HEK293 (cell line): ENCODE data around the gene C1orf226.

Experiments used
- CTCF ChIA-PET: fragments of 350-600 bp; formaldehyde crosslinking; extraction: SDS; loops from one replicate; lab custom pipeline; 2021; ENCODE audit warnings: antibody characterized with exemption; lab: Yijun Ruan, JAX
- POLR2A ChIA-PET: fragments of 300-600 bp; formaldehyde crosslinking; extraction: SDS; loops from one replicate; lab custom pipeline; 2020; ENCODE audit warnings: antibody characterized with exemption, inconsistent platforms; lab: Yijun Ruan, JAX
- H3K27ac ChIP-seq: fragments of 200-500 bp; sonication (Bioruptor generic); 2 replicates; pipeline ENCODE4 v1.5.1; 2014; ENCODE audit warnings: low read depth, low read length, control low read depth, inconsistent platforms; ENCODE audit errors: extremely low read depth
- H3K36me3 ChIP-seq, 2 experiments: fragments of 200-500 bp in 1 of 2; sonication (Bioruptor generic) in 1 of 2; 1 replicate in 1 of 2; 2 replicates in 1 of 2; pipeline ENCODE4 v1.5.1; 2014 to 2017; ENCODE audit warnings: inconsistent platforms in 2 of 2, low read length in 2 of 2; ENCODE audit not compliant: control insufficient read depth in 2 of 2, insufficient read depth in 1 of 2
- H3K4me1 ChIP-seq: fragments of 200-500 bp; sonication (Bioruptor generic); 2 replicates; pipeline ENCODE4 v1.5.1; 2014; ENCODE audit warnings: mild to moderate bottlenecking, low read length, inconsistent platforms; ENCODE audit not compliant: control insufficient read depth, insufficient read depth
- H3K4me3 ChIP-seq: 2 replicates; pipeline ENCODE4 v1.5.1; 2011; ENCODE audit warnings: low read depth, mild to moderate bottlenecking, control low read depth, low read length, moderate library complexity
- H3K9me3 ChIP-seq: fragments of 200-500 bp; sonication (Bioruptor generic); 2 replicates; pipeline ENCODE4 v1.5.1; 2014; ENCODE audit warnings: low read depth, low read length, inconsistent platforms; ENCODE audit not compliant: control insufficient read depth, insufficient read depth
- GFI1B ChIP-seq: fragments of 450-650 bp; formaldehyde crosslinking; IDR thresholded peaks from 2 replicates; pipeline ENCODE4 v1.5.1; 2016; ENCODE audit warnings: missing biosample characterization, missing genetic modification characterization
- HOXA7 ChIP-seq: sonication (generic); formaldehyde crosslinking; IDR thresholded peaks from 2 replicates; pipeline ENCODE4 v1.8.1; 2022; ENCODE audit warnings: missing genetic modification reagents, borderline replicate concordance
- KLF9 ChIP-seq: fragments of 450-650 bp; formaldehyde crosslinking; IDR thresholded peaks from 2 replicates; pipeline ENCODE4 v1.5.1; 2016; ENCODE audit warnings: missing biosample characterization, missing genetic modification characterization, low read depth
- MZF1 ChIP-seq: fragments of 450-650 bp; formaldehyde crosslinking; IDR thresholded peaks from 2 replicates; pipeline ENCODE4 v1.5.1; 2017; ENCODE audit warnings: missing biosample characterization, missing genetic modification characterization, borderline replicate concordance
- PRDM1 ChIP-seq: fragments of 450-650 bp; formaldehyde crosslinking; IDR thresholded peaks from 2 replicates; pipeline ENCODE4; 2016; ENCODE audit warnings: missing biosample characterization, missing genetic modification characterization
- ZFP37 ChIP-seq: fragments of 450-650 bp; formaldehyde crosslinking; IDR thresholded peaks from 2 replicates; pipeline ENCODE4 v1.5.1; 2016; ENCODE audit warnings: missing biosample characterization, missing genetic modification characterization
- ZFP69B ChIP-seq: fragments of 450-650 bp; formaldehyde crosslinking; IDR thresholded peaks from 2 replicates; pipeline ENCODE4 v1.5.1; 2016; ENCODE audit warnings: missing biosample characterization, missing genetic modification characterization
- ZNF248 ChIP-seq: fragments of 450-650 bp; formaldehyde crosslinking; IDR thresholded peaks from 2 replicates; pipeline ENCODE4 v1.5.1; 2017; ENCODE audit warnings: missing biosample characterization, missing genetic modification characterization
- ZNF350 ChIP-seq: fragments of 450-650 bp; formaldehyde crosslinking; IDR thresholded peaks from 2 replicates; pipeline ENCODE4 v1.5.0; 2017; ENCODE audit warnings: missing biosample characterization, mild to moderate bottlenecking, missing genetic modification characterization
- ZNF404 ChIP-seq: fragments of 450-650 bp; formaldehyde crosslinking; IDR thresholded peaks from 2 replicates; pipeline ENCODE4 v1.5.1; 2017; ENCODE audit warnings: missing biosample characterization, missing genetic modification characterization
- ZNF530 ChIP-seq: fragments of 450-650 bp; formaldehyde crosslinking; IDR thresholded peaks from 2 replicates; pipeline ENCODE4 v1.5.1; 2016; ENCODE audit warnings: low read depth, missing biosample characterization, missing genetic modification characterization
- ZNF560 ChIP-seq: fragments of 450-650 bp; formaldehyde crosslinking; IDR thresholded peaks from 2 replicates; pipeline ENCODE4 v1.5.1; 2017; ENCODE audit warnings: missing biosample characterization, missing genetic modification characterization, borderline replicate concordance
- ZNF596 ChIP-seq: fragments of 450-650 bp; IDR thresholded peaks from 2 replicates; pipeline ENCODE4 v1.5.0; 2018; ENCODE audit warnings: missing biosample characterization, mild to moderate bottlenecking, missing genetic modification characterization, moderate library complexity
- ZNF623 ChIP-seq: fragments of 450-650 bp; formaldehyde crosslinking; IDR thresholded peaks from 2 replicates; pipeline ENCODE4 v1.5.1; 2016; ENCODE audit warnings: missing biosample characterization, missing genetic modification characterization
- ZNF654 ChIP-seq: fragments of 450-650 bp; formaldehyde crosslinking; IDR thresholded peaks from 2 replicates; pipeline ENCODE4 v1.5.1; 2016; ENCODE audit warnings: low read depth, missing biosample characterization, missing genetic modification characterization
- ZNF791 ChIP-seq: fragments of 450-650 bp; formaldehyde crosslinking; IDR thresholded peaks from 2 replicates; pipeline ENCODE4 v1.5.1; 2016; ENCODE audit warnings: missing biosample characterization, missing genetic modification characterization
- ZSCAN16 ChIP-seq: fragments of 450-650 bp; formaldehyde crosslinking; IDR thresholded peaks from 2 replicates; pipeline ENCODE4 v1.5.1; 2016; ENCODE audit warnings: missing biosample characterization, missing genetic modification characterization
- TF ChIP-seq, protein P1 (sequence below): fragments of 450-650 bp; formaldehyde crosslinking; IDR thresholded peaks from 2 replicates; pipeline ENCODE4 v1.5.1; 2017; ENCODE audit warnings: missing biosample characterization, missing genetic modification characterization
- TF ChIP-seq, protein P2 (sequence below): fragments of 450-650 bp; IDR thresholded peaks from 2 replicates; pipeline ENCODE4 v1.5.1; 2018; ENCODE audit warnings: missing biosample characterization, mild to moderate bottlenecking, missing genetic modification characterization
- TF ChIP-seq, protein P3 (sequence below): fragments of 450-650 bp; formaldehyde crosslinking; IDR thresholded peaks from 2 replicates; pipeline ENCODE4 v1.5.1; 2016; ENCODE audit warnings: missing biosample characterization, missing genetic modification characterization
- TF ChIP-seq, protein P4 (sequence below): fragments of 450-650 bp; formaldehyde crosslinking; IDR thresholded peaks from 2 replicates; pipeline ENCODE4 v1.5.1; 2016; ENCODE audit warnings: missing biosample characterization, missing genetic modification characterization
- TF ChIP-seq, protein P5 (sequence below): fragments of 450-650 bp; formaldehyde crosslinking; IDR thresholded peaks from 2 replicates; pipeline ENCODE4 v1.5.1; 2017; ENCODE audit warnings: missing biosample characterization, missing genetic modification characterization
- TF ChIP-seq, protein P6 (sequence below): fragments of 450-650 bp; formaldehyde crosslinking; IDR thresholded peaks from 2 replicates; pipeline ENCODE4 v1.5.1; 2016; ENCODE audit warnings: missing biosample characterization, missing genetic modification characterization, borderline replicate concordance

C1orf226 gene

DNA sequence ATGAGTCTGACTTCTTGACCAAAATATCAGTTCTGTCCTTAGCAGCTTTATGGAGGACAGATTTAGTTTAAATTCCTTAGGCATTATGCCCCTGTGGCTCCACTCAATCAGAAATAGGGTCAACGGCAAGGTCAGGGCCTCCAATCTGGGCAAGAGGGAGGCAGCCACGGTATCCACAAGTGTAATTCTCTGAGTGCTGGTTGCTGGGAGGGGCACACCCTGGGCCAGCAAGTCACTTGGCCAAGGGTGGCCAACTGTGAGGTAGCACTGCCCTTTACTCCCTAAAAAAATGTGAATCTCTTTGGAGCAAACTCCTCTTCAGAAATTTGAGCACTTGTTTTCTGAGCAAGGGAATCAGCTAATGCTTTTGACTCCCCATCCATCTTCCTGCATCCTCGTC lies 17.7 kb upstream of the C1orf226 start:
- CTCF ChIA-PET: interaction anchor here (0.6 to 0.8 kb wide), 2 partner anchors 14 to 301 kb away, joined by 3 to 4 read pairs; no protein-coding TSS in a partner anchor

DNA sequence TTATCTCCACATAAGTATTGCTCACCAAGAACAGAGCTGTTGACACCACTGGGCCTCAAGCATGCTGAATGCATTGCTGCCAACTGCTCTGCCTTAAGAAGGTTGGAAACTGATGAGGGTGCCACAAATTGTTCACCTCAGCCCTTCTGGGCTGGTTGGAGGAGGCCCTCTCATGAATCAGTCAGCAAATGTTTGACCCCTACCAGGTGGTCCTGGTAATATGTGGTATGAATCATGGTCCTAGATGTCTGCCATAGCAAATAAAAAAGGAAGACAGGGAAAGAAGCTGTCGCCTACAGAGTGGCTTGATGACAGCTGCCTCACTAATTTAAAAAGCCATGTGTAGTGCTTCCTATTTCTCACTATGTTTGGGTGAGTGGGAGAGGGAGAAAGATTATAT lies 17.0 kb upstream of the C1orf226 start:
- CTCF ChIA-PET: interaction anchor here (0.8 kb wide), 1 partner anchor 14 kb away, joined by 3 read pairs; no protein-coding TSS in a partner anchor
- no peaks in the 10 kb centered on the region for H3K4me1 ChIP-seq
- no peak overlapping the region for H3K4me3 ChIP-seq
- POLR2A ChIA-PET: interaction anchor here (0.6 kb wide), 1 partner anchor 63 kb away, joined by 5 read pairs; no protein-coding TSS in a partner anchor
- no peaks in the 10 kb centered on the region for H3K9me3 ChIP-seq
- no peak overlapping the region for H3K27ac ChIP-seq
- H3K36me3 ChIP-seq: peaks cover 0 to 4% of the 10 kb centered on the region in 2 experiments; a peak in 1 of 3 replicates
- TF ChIP-seq, protein P1, sequence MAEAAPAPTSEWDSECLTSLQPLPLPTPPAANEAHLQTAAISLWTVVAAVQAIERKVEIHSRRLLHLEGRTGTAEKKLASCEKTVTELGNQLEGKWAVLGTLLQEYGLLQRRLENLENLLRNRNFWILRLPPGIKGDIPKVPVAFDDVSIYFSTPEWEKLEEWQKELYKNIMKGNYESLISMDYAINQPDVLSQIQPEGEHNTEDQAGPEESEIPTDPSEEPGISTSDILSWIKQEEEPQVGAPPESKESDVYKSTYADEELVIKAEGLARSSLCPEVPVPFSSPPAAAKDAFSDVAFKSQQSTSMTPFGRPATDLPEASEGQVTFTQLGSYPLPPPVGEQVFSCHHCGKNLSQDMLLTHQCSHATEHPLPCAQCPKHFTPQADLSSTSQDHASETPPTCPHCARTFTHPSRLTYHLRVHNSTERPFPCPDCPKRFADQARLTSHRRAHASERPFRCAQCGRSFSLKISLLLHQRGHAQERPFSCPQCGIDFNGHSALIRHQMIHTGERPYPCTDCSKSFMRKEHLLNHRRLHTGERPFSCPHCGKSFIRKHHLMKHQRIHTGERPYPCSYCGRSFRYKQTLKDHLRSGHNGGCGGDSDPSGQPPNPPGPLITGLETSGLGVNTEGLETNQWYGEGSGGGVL (tag by site-specific recombination): no peak
- no peak for TF ChIP-seq ZNF596
- TF ChIP-seq ZNF530: no peak
- TF ChIP-seq, protein P2, sequence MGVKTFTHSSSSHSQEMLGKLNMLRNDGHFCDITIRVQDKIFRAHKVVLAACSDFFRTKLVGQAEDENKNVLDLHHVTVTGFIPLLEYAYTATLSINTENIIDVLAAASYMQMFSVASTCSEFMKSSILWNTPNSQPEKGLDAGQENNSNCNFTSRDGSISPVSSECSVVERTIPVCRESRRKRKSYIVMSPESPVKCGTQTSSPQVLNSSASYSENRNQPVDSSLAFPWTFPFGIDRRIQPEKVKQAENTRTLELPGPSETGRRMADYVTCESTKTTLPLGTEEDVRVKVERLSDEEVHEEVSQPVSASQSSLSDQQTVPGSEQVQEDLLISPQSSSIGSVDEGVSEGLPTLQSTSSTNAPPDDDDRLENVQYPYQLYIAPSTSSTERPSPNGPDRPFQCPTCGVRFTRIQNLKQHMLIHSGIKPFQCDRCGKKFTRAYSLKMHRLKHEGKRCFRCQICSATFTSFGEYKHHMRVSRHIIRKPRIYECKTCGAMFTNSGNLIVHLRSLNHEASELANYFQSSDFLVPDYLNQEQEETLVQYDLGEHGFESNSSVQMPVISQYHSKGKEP: no peak
- no peak for TF ChIP-seq MZF1
- TF ChIP-seq, protein P3, sequence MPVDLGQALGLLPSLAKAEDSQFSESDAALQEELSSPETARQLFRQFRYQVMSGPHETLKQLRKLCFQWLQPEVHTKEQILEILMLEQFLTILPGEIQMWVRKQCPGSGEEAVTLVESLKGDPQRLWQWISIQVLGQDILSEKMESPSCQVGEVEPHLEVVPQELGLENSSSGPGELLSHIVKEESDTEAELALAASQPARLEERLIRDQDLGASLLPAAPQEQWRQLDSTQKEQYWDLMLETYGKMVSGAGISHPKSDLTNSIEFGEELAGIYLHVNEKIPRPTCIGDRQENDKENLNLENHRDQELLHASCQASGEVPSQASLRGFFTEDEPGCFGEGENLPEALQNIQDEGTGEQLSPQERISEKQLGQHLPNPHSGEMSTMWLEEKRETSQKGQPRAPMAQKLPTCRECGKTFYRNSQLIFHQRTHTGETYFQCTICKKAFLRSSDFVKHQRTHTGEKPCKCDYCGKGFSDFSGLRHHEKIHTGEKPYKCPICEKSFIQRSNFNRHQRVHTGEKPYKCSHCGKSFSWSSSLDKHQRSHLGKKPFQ (tag by site-specific recombination): no peak

More for the DNA sequence above, 17.7 kb upstream of the C1orf226 start:
- TF ChIP-seq, protein P4, sequence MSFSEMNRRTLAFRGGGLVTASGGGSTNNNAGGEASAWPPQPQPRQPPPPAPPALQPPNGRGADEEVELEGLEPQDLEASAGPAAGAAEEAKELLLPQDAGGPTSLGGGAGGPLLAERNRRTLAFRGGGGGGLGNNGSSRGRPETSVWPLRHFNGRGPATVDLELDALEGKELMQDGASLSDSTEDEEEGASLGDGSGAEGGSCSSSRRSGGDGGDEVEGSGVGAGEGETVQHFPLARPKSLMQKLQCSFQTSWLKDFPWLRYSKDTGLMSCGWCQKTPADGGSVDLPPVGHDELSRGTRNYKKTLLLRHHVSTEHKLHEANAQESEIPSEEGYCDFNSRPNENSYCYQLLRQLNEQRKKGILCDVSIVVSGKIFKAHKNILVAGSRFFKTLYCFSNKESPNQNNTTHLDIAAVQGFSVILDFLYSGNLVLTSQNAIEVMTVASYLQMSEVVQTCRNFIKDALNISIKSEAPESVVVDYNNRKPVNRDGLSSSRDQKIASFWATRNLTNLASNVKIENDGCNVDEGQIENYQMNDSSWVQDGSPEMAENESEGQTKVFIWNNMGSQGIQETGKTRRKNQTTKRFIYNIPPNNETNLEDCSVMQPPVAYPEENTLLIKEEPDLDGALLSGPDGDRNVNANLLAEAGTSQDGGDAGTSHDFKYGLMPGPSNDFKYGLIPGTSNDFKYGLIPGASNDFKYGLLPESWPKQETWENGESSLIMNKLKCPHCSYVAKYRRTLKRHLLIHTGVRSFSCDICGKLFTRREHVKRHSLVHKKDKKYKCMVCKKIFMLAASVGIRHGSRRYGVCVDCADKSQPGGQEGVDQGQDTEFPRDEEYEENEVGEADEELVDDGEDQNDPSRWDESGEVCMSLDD: no peak
- TF ChIP-seq ZNF350 (tag by site-specific recombination) (no peak), ZNF404 (tag by site-specific recombination) (no peak), PRDM1 (tag by site-specific recombination) (no peak), ZFP69B (tag by site-specific recombination) (no peak), GFI1B (tag by site-specific recombination) (no peak), ZNF623 (tag by site-specific recombination) (no peak), ZFP37 (no peak), ZNF791 (no peak), ZNF248 (tag by site-specific recombination) (no peak), ZNF654 (tag by site-specific recombination) (no peak), HOXA7 (no peak), ZSCAN16 (tag by site-specific recombination) (no peak), KLF9 (no peak), ZNF560 (no peak)
- TF ChIP-seq, protein P5, sequence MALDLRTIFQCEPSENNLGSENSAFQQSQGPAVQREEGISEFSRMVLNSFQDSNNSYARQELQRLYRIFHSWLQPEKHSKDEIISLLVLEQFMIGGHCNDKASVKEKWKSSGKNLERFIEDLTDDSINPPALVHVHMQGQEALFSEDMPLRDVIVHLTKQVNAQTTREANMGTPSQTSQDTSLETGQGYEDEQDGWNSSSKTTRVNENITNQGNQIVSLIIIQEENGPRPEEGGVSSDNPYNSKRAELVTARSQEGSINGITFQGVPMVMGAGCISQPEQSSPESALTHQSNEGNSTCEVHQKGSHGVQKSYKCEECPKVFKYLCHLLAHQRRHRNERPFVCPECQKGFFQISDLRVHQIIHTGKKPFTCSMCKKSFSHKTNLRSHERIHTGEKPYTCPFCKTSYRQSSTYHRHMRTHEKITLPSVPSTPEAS (tag by site-specific recombination): no peak
- TF ChIP-seq, protein P6, sequence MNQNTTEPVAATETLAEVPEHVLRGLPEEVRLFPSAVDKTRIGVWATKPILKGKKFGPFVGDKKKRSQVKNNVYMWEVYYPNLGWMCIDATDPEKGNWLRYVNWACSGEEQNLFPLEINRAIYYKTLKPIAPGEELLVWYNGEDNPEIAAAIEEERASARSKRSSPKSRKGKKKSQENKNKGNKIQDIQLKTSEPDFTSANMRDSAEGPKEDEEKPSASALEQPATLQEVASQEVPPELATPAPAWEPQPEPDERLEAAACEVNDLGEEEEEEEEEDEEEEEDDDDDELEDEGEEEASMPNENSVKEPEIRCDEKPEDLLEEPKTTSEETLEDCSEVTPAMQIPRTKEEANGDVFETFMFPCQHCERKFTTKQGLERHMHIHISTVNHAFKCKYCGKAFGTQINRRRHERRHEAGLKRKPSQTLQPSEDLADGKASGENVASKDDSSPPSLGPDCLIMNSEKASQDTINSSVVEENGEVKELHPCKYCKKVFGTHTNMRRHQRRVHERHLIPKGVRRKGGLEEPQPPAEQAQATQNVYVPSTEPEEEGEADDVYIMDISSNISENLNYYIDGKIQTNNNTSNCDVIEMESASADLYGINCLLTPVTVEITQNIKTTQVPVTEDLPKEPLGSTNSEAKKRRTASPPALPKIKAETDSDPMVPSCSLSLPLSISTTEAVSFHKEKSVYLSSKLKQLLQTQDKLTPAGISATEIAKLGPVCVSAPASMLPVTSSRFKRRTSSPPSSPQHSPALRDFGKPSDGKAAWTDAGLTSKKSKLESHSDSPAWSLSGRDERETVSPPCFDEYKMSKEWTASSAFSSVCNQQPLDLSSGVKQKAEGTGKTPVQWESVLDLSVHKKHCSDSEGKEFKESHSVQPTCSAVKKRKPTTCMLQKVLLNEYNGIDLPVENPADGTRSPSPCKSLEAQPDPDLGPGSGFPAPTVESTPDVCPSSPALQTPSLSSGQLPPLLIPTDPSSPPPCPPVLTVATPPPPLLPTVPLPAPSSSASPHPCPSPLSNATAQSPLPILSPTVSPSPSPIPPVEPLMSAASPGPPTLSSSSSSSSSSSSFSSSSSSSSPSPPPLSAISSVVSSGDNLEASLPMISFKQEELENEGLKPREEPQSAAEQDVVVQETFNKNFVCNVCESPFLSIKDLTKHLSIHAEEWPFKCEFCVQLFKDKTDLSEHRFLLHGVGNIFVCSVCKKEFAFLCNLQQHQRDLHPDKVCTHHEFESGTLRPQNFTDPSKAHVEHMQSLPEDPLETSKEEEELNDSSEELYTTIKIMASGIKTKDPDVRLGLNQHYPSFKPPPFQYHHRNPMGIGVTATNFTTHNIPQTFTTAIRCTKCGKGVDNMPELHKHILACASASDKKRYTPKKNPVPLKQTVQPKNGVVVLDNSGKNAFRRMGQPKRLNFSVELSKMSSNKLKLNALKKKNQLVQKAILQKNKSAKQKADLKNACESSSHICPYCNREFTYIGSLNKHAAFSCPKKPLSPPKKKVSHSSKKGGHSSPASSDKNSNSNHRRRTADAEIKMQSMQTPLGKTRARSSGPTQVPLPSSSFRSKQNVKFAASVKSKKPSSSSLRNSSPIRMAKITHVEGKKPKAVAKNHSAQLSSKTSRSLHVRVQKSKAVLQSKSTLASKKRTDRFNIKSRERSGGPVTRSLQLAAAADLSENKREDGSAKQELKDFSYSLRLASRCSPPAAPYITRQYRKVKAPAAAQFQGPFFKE (tag by site-specific recombination): no peak
- Histone ChIP-seq H3K27ac (no peak overlapping the region), H3K9me3 (no peaks in the 10 kb centered on the region), H3K4me1 (no peaks in the 10 kb centered on the region), H3K4me3 (no peak overlapping the region), H3K36me3 (peaks cover 0 to 7% of the 10 kb centered on the region in 2 experiments; a peak in 1 of 3 replicates)
- POLR2A ChIA-PET: interaction anchor here (0.6 kb wide), 1 partner anchor 63 kb away, joined by 5 read pairs; no protein-coding TSS in a partner anchor
